Stimulated activated naive B cell treated with anti-CD40 and anti-IgM and Interleukin-4, amounts not matched to agents 10 μg/mL and 1 μg/mL and 100 μg/mL, for 72 hours (primary cell): ENCODE data around the gene KIF26A.
"Not testable (repeated sequence)": the region's sequence is repeated elsewhere in the genome, so short reads cannot be mapped to it uniquely, and the experiment has no call there.

Experiments
- ATAC-seq, 2 donors: fragments of 150-1000 bp; cut with Tn5 transposase; replicated peaks; 2 replicates each; pipeline ENCODE4 v1.10.0; 2021; ENCODE audit warnings: moderate library complexity in 1 of 2
- DNase-seq: peaks from one replicate; pipeline ENCODE4 v3.0.0; 2021
- H3K27ac Mint-ChIP-seq: one replicate; pipeline ENCODE4 v1.8.0; 2022; ENCODE audit warnings: mild to moderate bottlenecking, mixed read lengths
- H3K27me3 Mint-ChIP-seq, 2 donors: one replicate each; pipeline ENCODE4 v1.8.0; 2022; ENCODE audit warnings: mixed read lengths in 2 of 2
- H3K36me3 Mint-ChIP-seq, 2 donors: one replicate each; pipeline ENCODE4 v1.8.0; 2022; ENCODE audit warnings: mixed read lengths in 2 of 2, mild to moderate bottlenecking in 1 of 2
- H3K4me1 Mint-ChIP-seq, 2 donors: one replicate each; pipeline ENCODE4 v1.8.0; 2022; ENCODE audit warnings: mixed read lengths in 2 of 2, mild to moderate bottlenecking in 1 of 2
- H3K4me3 Mint-ChIP-seq, 2 donors: one replicate each; pipeline ENCODE4 v1.8.0; 2022; ENCODE audit warnings: mild to moderate bottlenecking in 2 of 2, mixed read lengths in 2 of 2, moderate library complexity in 1 of 2
- H3K9me3 Mint-ChIP-seq, 2 donors: one replicate each; pipeline ENCODE4 v1.8.0; 2022; ENCODE audit warnings: mixed read lengths in 2 of 2, mild to moderate bottlenecking in 1 of 2

KIF26A gene

DNA sequence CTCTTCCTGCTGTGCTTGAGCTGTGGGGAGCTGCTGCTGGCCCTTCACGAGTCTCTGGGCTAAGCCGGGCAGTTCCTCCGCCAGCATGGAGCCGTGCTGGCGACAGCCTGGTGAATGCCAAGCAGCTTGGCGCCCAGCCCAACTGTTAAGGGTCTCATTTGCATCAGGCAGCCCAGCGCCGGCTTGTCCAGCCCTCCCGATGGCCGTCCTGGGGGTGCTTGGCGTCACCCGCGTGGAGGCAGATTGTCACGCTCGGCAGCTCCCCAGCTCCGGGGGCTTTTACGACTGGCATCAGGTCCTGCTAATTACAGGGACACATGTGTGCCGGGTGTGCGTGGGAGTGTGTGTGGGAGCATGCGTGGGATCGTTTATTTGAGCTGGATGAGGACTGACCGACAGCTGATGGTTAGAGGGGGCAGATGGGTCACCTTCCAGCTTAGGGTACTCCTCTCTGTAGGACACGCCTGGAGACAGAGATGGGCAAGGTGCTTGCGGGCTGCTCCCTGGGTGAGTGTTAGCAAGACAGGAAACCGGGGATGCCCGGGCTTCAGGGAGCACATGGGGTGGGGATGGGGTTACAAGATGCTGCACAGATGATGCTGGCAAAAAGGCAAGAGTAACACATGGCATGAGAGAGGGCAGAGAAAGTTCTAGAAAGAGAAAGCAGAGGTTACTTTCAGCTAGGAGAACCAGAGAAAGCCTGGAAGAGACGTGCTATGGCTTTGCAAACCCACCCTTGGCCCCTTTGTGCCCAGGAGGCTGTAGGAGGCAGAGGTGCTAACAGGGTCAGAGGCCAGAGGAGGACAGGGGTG lies 64.1 kb downstream of the KIF26A start:
- no peaks in the 10 kb centered on the region for H3K4me1 Mint-ChIP-seq
- no peaks in the 10 kb centered on the region for H3K36me3 Mint-ChIP-seq
- DNase-seq (no peak), ATAC-seq (no peak)
- no peak overlapping the region for H3K4me3 Mint-ChIP-seq
- no peaks in the 10 kb centered on the region for H3K9me3 Mint-ChIP-seq
- H3K27ac Mint-ChIP-seq, result no peak overlapping the region
- peaks cover 0 to 4% of the 10 kb centered on the region in 2 donors for H3K27me3 Mint-ChIP-seq

DNA sequence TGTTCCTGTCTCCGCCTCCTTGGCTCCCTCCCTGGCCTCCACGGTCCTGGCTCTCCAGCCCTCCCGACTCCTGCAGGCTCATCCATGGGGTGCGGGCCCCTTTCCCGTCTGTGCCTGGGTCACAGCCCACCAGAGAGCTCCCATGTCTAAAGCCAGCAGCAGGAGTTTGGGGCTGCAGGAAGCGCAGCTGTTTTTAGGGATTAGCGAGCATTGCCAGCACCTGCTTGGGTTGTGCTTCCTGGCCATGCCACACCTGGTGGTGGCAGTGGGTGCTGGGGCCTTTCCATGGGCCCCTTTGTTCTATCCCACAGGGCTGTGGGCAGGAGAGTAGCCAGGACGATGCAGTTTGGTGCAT lies 64.7 kb downstream of the KIF26A start:
- H3K9me3 Mint-ChIP-seq, result no peaks in the 10 kb centered on the region
- no peaks in the 10 kb centered on the region for H3K36me3 Mint-ChIP-seq
- DNase-seq, result no peak
- no peak overlapping the region for H3K27ac Mint-ChIP-seq
- ATAC-seq, result no peak
- H3K4me3 Mint-ChIP-seq, result no peak overlapping the region
- H3K4me1 Mint-ChIP-seq, result no peaks in the 10 kb centered on the region
- H3K27me3 Mint-ChIP-seq, result peaks cover 0 to 4% of the 10 kb centered on the region in 2 donors

DNA sequence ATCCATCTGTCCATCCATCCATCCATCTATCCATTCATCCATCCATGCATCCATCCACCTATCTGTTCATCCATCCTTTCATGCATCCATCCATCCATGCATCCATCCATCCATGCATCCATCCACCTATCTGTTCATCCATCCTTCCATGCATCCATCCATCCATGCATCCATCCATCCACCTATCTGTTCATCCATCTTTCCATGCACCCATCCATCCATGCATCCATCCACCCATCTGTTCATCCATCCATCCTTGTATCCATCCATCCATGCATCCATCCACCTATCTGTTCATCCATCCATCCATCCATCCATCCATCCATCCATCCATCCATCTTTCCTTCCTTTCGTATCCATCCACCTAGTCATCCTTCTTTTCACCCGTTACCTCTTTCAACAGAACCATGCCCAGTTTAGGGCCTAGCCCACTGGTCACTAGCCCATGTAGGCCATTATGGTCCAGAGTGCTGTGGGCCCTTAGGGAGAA lies 66.3 kb downstream of the KIF26A start:
- Mint-ChIP-seq H3K27me3 (peaks cover 0 to 4% of the 10 kb centered on the region in 2 donors), H3K27ac (no peak overlapping the region), H3K36me3 (no peaks in the 10 kb centered on the region), H3K4me1 (no peaks in the 10 kb centered on the region), H3K9me3 (no peaks in the 10 kb centered on the region), H3K4me3 (no peak overlapping the region)
- no peak for ATAC-seq
- DNase-seq, result no peak

DNA sequence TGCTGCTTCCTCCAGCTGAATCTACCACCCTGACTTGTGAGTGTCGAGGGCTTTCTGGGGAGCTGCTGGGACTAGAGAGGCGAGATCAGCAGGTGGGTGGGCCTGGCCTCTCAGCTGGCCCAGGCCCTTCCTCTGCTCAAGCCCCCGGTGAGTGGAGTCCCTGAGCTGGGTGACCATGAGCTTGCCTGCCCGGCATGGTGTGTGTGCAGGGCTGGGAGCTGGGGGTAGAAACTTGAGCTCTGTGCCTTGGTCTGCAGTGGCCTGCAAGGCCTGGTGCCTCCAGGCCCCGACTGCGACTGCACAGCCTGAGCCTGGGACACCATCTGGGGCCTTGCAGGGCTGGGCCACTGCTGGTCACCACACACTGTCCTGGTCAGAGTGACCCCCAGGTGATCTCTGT lies 67.4 kb downstream of the KIF26A start:
- H3K4me1 Mint-ChIP-seq, result no peaks in the 10 kb centered on the region
- no peaks in the 10 kb centered on the region for H3K9me3 Mint-ChIP-seq
- ATAC-seq (no peak), DNase-seq (no peak)
- no peaks in the 10 kb centered on the region for H3K36me3 Mint-ChIP-seq
- no peak overlapping the region for H3K27ac Mint-ChIP-seq
- H3K4me3 Mint-ChIP-seq, result no peak overlapping the region
- peaks cover 6 to 7% of the 10 kb centered on the region in 2 donors for H3K27me3 Mint-ChIP-seq

DNA sequence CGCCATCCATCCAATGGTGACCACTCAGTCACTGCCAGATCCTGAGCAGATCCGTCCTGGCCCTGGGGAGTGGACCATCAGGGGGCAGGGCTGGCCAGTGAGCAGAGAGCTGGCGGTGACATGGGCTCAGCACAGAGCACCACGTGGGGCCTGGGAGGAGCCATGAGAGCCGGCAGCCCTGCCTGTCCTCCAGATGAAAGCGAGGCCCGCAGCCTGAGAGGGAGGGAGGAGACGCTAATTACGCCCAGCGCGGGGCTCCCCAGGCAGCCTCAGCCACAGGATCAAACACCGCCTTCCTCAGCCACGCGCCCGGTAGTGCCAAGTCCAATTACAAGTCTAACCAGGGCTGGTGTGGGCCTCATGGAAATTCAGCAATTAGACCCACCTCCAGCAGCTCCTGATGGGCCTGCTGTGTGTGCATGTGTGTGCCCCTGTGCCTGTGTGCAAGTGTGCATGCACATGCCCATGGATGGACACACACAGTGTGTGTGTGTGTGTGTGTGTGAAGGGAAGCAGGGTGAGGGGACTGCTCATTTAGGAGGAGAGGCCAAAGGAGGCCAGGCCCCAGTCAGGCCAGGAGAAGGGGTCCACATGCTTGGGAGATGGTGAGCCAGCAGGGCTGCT lies 68.0 kb downstream of the KIF26A start:
- Mint-ChIP-seq H3K4me1 (no peaks in the 10 kb centered on the region), H3K27ac (no peak overlapping the region), H3K27me3 (peaks cover 9 to 10% of the 10 kb centered on the region in 2 donors), H3K9me3 (no peaks in the 10 kb centered on the region), H3K36me3 (no peaks in the 10 kb centered on the region), H3K4me3 (no peak overlapping the region)
- no peak for DNase-seq
- ATAC-seq, result no peak

DNA sequence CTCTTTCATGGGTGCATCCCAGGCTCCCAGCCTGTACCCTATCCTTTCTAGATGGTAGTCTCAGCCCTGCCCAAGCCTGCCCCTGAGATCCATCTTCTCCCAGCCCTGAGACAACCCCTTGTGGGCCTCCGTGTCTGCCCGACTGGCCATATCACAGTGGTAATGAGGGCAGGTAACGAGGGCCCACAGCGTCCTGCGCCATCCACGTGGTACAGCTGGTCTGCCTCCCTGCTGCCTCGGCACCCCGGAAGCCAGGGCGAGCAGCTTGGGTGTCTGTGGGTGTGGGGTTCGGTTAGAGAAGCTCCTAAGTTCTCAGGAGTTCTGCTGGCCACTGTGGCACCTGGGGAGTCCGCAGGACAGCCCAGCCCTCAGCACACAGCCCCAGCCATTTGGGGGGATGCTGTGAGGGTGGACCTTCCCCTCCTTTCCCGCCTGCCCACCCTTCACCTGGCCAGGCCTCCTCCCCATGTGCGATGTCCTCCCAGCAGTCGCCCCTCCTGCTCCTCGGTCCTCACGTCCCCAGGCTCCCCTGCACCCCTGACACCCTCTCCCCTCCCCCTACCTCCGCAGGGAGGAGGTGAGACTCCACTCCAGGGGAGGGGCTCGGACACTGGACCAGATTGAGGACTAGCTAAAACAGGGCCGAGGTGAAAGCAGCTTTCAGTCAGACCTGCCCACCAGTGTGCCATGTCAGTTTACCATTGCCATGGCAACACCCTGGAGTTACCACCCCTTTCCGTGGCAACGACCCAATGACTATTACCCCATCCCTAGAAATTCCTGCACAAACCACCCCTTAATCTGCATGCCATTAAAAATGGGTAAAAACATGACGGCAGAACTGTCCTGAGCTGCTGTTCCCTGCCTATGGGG lies 69.0 kb downstream of the KIF26A start:
- no peak overlapping the region for H3K27ac Mint-ChIP-seq
- H3K27me3 Mint-ChIP-seq, result peaks cover 19% of the 10 kb centered on the region in 2 donors
- H3K4me3 Mint-ChIP-seq, result no peak overlapping the region
- no peak for ATAC-seq
- H3K9me3 Mint-ChIP-seq, result no peaks in the 10 kb centered on the region
- no peaks in the 10 kb centered on the region for H3K36me3 Mint-ChIP-seq
- no peak for DNase-seq
- no peaks in the 10 kb centered on the region for H3K4me1 Mint-ChIP-seq

DNA sequence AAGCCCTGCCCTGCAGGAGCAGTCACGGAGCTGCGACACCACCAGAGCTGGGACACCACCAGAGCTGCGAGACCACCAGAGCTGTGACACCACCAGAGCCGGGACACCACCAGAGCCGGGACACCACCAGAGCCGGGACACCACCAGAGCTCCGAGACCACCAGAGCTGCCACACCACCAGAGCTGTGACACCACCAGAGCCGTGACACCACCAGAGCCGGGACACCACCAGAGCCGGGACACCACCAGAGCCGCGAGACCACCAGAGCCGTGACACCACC lies 69.6 kb downstream of the KIF26A start:
- not testable (repeated sequence) for H3K36me3 Mint-ChIP-seq, ATAC-seq, H3K4me3 Mint-ChIP-seq, DNase-seq, H3K4me1 Mint-ChIP-seq, H3K27ac Mint-ChIP-seq, H3K9me3 Mint-ChIP-seq
- peaks cover 18 to 21% of the 10 kb centered on the region in 2 donors for H3K27me3 Mint-ChIP-seq

DNA sequence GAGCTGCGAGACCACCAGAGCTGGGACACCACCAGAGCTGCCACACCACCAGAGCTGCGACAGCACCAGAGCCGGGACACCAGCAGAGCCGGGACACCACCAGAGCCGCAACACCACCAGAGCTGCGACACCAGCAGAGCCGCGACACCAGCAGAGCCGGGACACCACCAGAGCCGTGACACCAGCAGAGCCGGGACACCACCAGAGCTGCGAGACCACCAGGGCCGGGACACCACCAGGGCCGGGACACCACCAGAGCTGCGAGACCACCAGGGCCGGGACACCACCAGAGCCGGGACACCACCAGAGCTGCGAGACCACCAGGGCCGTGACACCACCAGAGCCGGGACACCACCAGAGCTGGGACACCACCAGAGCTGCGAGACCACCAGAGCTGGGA lies 69.9 kb downstream of the KIF26A start:
- DNase-seq, H3K9me3 Mint-ChIP-seq, H3K27ac Mint-ChIP-seq, H3K4me1 Mint-ChIP-seq, H3K4me3 Mint-ChIP-seq, H3K36me3 Mint-ChIP-seq, ATAC-seq: not testable (repeated sequence)
- peaks cover 18 to 25% of the 10 kb centered on the region in 2 donors for H3K27me3 Mint-ChIP-seq

DNA sequence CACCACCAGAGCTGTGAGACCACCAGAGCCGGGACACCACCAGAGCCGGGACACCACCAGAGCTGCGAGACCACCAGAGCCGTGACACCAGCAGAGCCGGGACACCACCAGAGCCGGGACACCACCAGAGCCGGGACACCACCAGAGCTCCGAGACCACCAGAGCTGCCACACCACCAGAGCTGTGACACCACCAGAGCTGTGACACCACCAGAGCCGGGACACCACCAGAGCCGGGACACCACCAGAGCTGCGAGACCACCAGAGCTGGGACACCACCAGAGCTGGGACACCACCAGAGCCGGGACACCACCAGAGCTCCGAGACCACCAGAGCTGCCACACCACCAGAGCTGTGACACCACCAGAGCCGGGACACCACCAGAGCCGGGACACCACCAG lies 70.7 kb downstream of the KIF26A start:
- H3K4me3 Mint-ChIP-seq, DNase-seq, H3K36me3 Mint-ChIP-seq, H3K4me1 Mint-ChIP-seq, ATAC-seq, H3K9me3 Mint-ChIP-seq, H3K27ac Mint-ChIP-seq: not testable (repeated sequence)
- H3K27me3 Mint-ChIP-seq, result peaks cover 23 to 33% of the 10 kb centered on the region in 2 donors

DNA sequence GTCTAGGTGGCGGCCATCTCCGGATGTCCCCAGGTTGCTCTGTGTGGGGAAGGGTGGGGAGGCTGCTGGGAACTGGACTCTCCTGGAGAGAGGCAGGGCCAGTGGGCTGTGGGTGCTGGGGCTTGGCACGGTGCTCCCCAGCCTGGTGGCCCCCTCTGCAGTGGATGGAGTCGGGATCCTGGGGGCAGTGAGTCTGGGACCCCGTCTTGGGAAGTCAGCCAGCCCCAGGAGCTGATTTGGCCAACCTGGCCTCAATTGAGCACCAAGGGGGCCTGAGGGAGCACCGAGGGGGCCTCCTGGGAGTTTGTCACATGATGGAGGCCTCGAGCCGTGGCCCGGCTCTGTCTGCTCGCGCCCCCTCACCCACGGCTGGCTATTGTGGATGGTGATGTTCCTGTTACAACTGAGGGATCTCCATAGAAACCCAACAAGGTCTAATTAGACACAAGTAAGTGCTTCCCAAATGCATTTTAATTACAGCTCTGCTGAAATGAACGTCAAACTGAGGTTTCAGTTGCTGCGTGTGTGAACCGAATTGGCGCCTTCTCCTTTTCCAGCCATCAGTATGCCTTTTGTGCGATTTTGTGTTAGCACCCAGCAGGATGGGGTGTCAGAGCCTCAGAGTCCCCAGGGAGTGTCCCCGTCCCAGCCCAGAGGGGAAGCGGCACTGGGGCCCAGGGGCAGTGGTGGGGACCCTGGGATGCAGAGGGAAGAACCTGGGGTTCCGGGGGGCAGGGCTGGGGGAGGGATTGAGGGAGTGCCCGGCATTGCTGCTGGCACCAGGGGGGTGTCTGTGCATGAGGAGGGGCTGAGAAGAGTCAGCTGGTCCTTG lies 71.8 kb downstream of the KIF26A start:
- Mint-ChIP-seq H3K4me1 (no peaks in the 10 kb centered on the region), H3K36me3 (no peaks in the 10 kb centered on the region), H3K27me3 (peaks cover 32 to 38% of the 10 kb centered on the region in 2 donors), H3K27ac (no peak overlapping the region), H3K4me3 (no peak overlapping the region), H3K9me3 (no peaks in the 10 kb centered on the region)
- no peak for ATAC-seq
- no peak for DNase-seq

DNA sequence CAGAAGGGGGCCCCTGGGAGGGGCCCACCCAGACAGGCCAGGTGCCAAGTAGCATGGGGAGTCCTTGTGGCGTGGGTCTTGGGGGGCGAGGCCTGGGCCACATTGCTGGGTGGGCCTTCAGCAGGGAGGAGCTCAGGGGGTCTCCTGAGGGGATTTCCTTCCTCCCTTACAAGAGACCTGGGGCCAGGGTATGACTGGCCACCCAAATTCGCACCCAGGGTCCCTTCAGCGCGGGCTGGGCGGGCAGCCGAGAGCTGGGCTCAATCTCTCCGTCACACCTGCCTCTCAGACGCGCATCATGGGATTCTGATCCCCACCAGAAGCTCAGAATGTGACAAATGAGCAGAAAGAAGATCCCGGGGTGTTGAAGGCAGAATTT lies 72.4 kb downstream of the KIF26A start:
- DNase-seq (no peak), ATAC-seq (no peak)
- H3K36me3 Mint-ChIP-seq, result no peaks in the 10 kb centered on the region
- no peak overlapping the region for H3K4me3 Mint-ChIP-seq
- no peaks in the 10 kb centered on the region for H3K4me1 Mint-ChIP-seq
- peaks cover 35 to 42% of the 10 kb centered on the region in 2 donors for H3K27me3 Mint-ChIP-seq
- H3K9me3 Mint-ChIP-seq, result no peaks in the 10 kb centered on the region
- H3K27ac Mint-ChIP-seq, result no peak overlapping the region

DNA sequence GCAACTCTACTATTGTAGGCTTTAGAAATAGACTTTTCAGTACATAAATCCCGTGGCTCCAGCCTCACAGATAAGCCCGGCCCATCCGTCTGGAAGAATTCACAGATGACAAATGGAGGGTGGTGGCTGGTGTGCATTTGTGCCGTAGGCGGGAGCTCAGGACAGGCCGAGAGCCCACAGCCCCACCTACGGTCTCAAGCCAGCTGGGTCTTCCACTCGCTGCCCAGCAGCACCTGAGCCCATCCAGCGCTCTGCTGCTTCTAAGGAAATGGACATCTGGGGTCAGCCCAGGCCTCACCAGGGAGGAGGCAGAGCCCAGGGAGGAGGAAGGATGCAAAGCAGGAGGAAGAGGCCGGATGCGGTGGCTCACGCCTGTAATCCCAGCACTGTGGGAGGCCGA lies 72.8 kb downstream of the KIF26A start:
- H3K9me3 Mint-ChIP-seq, result no peaks in the 10 kb centered on the region
- no peaks in the 10 kb centered on the region for H3K36me3 Mint-ChIP-seq
- peaks cover 35 to 42% of the 10 kb centered on the region in 2 donors for H3K27me3 Mint-ChIP-seq
- ATAC-seq (no peak), DNase-seq (no peak)
- no peak overlapping the region for H3K4me3 Mint-ChIP-seq
- no peaks in the 10 kb centered on the region for H3K4me1 Mint-ChIP-seq
- H3K27ac Mint-ChIP-seq, result no peak overlapping the region

DNA sequence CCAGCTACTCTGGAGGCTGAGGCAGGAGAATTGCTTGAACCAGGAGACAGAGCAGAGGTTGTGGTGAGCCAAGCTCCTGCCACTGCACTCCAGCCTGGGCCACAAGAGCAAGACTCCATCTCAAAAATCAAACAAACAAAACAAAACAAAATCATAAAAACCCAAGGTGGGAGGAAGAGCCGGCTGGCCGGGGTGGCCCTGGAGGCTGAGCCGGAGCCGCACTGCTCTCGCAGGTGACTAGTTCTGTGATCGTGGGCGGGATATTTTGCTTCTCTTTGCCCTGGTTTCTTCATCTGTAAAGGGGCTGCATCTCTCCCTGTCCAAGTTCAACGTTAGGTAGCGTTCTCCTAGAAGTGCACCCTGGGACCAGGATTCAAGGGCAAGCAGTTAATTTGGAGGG lies 73.4 kb downstream of the KIF26A start:
- H3K27me3 Mint-ChIP-seq, result peaks cover 35 to 42% of the 10 kb centered on the region in 2 donors
- H3K9me3 Mint-ChIP-seq, result no peaks in the 10 kb centered on the region
- H3K27ac Mint-ChIP-seq, result no peak overlapping the region
- no peaks in the 10 kb centered on the region for H3K4me1 Mint-ChIP-seq
- ATAC-seq (no peak), DNase-seq (no peak)
- H3K36me3 Mint-ChIP-seq, result no peaks in the 10 kb centered on the region
- H3K4me3 Mint-ChIP-seq, result no peak overlapping the region
